MCF 10A (cell line): ENCODE measurements around the gene HOXB3. TPM values are rescaled to one million over a fixed set of nuclear protein-coding genes. Genes with fewer than 3 reads are reported as not detected.

Experiments
- BruUV-seq: library from RNA; stranded (reverse); fragments of 400-500 nt; replicated peaks from 2 replicates; lab custom pipeline; 2021; lab: Mats Ljungman, UMichigan
- CTCF ChIA-PET: fragments of 300-600 bp; sonication (Branson Sonifier 250); formaldehyde crosslinking; extraction: SDS; loops from one replicate; lab custom pipeline; 2021; ENCODE audit warnings: antibody characterized with exemption, inconsistent platforms; lab: Yijun Ruan, JAX
- POLR2A ChIA-PET: fragments of 300-600, 350-650 bp; sonication (Branson Sonifier 250); formaldehyde crosslinking; extraction: SDS; loops from one replicate; lab custom pipeline; 2020; ENCODE audit warnings: antibody characterized with exemption, inconsistent platforms; lab: Yijun Ruan, JAX
- DNase-seq: peaks from one replicate; pipeline ENCODE4 v3.0.0-alpha.2; 2018; ENCODE audit not compliant: unreplicated experiment
- H3K27ac Mint-ChIP-seq: one replicate; pipeline ENCODE4 v1.8.0; 2022; ENCODE audit warnings: mild to moderate bottlenecking, low read depth, mixed read lengths; ENCODE audit not compliant: unreplicated experiment
- H3K27me3 Mint-ChIP-seq: one replicate; pipeline ENCODE4 v1.8.0; 2022; ENCODE audit warnings: mixed read lengths; ENCODE audit not compliant: insufficient read depth, unreplicated experiment
- H3K36me3 Mint-ChIP-seq: one replicate; pipeline ENCODE4 v1.8.0; 2022; ENCODE audit warnings: mild to moderate bottlenecking, moderate library complexity, mixed read lengths; ENCODE audit not compliant: insufficient read depth, unreplicated experiment
- H3K4me1 Mint-ChIP-seq: one replicate; pipeline ENCODE4 v1.8.0; 2022; ENCODE audit warnings: mixed read lengths; ENCODE audit not compliant: insufficient read depth, unreplicated experiment
- H3K4me3 Mint-ChIP-seq: one replicate; pipeline ENCODE4 v1.8.0; 2022; ENCODE audit warnings: mild to moderate bottlenecking, moderate library complexity, mixed read lengths; ENCODE audit not compliant: unreplicated experiment
- H3K9me3 Mint-ChIP-seq: one replicate; pipeline ENCODE4 v1.8.0; 2022; ENCODE audit warnings: mixed read lengths; ENCODE audit not compliant: unreplicated experiment
- CTCF ChIP-seq: fragments of 200-600 bp; IDR thresholded peaks from one replicate; pipeline ENCODE4 v1.8.0; 2022; ENCODE audit warnings: antibody characterized with exemption, mild to moderate bottlenecking; ENCODE audit not compliant: unreplicated experiment
- intact Hi-C: fragments of 100-400 bp; cut with micrococcal nuclease; formaldehyde crosslinking; loops from 2 replicates; pipeline ENCODE4 v1.14.1; 2022
- total RNA-seq: library from RNA; stranded (reverse); gene quantifications from 2 replicates; pipeline ENCODE4 v1.2.3, GENCODE V29; 2022

The HOXB3 gene
- total RNA-seq, 1 experiment from 2014 or later, result 0.79 TPM

- no peak for TF ChIP-seq CTCF
- Mint-ChIP-seq H3K27ac (no peak overlapping the region), H3K36me3 (no peaks in the 10 kb centered on the region), H3K4me1 (peaks cover 8% of the 10 kb centered on the region), H3K9me3 (no peaks in the 10 kb centered on the region), H3K4me3 (no peak overlapping the region), H3K27me3 (no peaks in the 10 kb centered on the region)
- no peak for DNase-seq
- BruUV-seq, result no TSS peak
- intact Hi-C loops, result no loop called here
- ChIA-PET CTCF (interaction anchor here (0.7 to 3.6 kb wide), 2 partner anchors 14 to 730 kb away, joined by 3 to 23 read pairs; no protein-coding TSS in a partner anchor), POLR2A (no interaction called here)
Observed at GRCh38 chr17:48506246-48506645, 83.8 kb downstream of the HOXB3 start.

GRCh38 chr17:48505788-48506187 is 84.3 kb downstream of the HOXB3 start:
- Mint-ChIP-seq H3K36me3 (no peaks in the 10 kb centered on the region), H3K27ac (no peak overlapping the region), H3K27me3 (no peaks in the 10 kb centered on the region), H3K9me3 (no peaks in the 10 kb centered on the region), H3K4me1 (peaks cover 5% of the 10 kb centered on the region), H3K4me3 (no peak overlapping the region)
- ChIA-PET CTCF (interaction anchor here (0.7 to 3.6 kb wide), 2 partner anchors 13 to 730 kb away, joined by 3 to 23 read pairs; no protein-coding TSS in a partner anchor), POLR2A (no interaction called here)
- intact Hi-C loops, result no loop called here
- TF ChIP-seq CTCF, result no peak
- BruUV-seq, result no TSS peak
- peak; percentile 76 for DNase-seq

DNA sequence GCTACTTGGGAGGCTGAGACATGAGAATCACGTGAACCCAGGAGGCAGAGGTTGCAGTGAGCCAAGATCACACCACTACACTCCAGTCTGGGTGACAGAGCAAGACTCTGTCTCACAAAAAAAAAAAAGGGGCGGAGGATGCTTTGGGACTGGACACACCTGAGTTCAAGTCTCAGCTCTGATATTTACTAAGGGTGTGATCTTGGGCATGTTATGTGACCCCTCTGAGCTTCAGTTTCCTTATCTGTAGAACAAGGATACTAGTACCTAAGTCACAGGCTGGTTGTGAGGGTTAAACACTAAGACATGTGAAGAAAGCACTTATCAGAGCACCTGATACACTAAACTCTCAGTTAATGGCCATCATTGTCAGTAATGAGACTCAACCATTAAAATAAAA is 85.1 kb downstream of the HOXB3 start:
- no peak for DNase-seq
- no TSS peak for BruUV-seq
- Mint-ChIP-seq H3K9me3 (no peaks in the 10 kb centered on the region), H3K36me3 (no peaks in the 10 kb centered on the region), H3K27me3 (no peaks in the 10 kb centered on the region), H3K4me3 (no peak overlapping the region), H3K27ac (no peak overlapping the region), H3K4me1 (no peaks in the 10 kb centered on the region)
- no peak for TF ChIP-seq CTCF
- CTCF ChIA-PET, result interaction anchor here (3.6 kb wide), 1 partner anchor 12 kb away, joined by 23 read pairs; no protein-coding TSS in a partner anchor
- POLR2A ChIA-PET, result interaction anchor here (0.7 kb wide), 1 partner anchor 1001 kb away, joined by 3 read pairs; no protein-coding TSS in a partner anchor
- intact Hi-C loops, result no loop called here

DNA sequence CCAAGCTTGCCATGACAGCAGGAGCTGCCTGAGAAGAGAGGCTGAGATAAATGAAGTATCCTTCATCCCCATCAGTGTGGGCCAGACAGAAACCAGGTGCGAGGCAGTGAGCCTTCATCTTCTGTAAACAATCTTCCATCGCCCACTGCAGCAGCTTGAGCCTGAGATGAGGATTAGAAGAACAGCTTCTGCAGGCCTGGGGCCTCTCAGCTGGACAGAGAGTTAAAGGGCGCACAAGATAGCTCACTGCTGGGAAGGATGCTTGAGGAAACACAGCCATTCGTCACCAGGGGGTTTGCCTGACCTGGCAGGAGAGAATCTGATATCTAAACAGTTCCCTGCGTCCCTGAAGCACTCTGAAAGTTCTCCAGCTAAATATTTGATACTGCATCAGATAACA is 86.3 kb downstream of the HOXB3 start:
- Mint-ChIP-seq H3K4me3 (no peak overlapping the region), H3K27ac (no peak overlapping the region), H3K36me3 (no peaks in the 10 kb centered on the region), H3K4me1 (no peaks in the 10 kb centered on the region), H3K27me3 (no peaks in the 10 kb centered on the region), H3K9me3 (no peaks in the 10 kb centered on the region)
- DNase-seq, result no peak
- no peak for TF ChIP-seq CTCF
- BruUV-seq, result no TSS peak
- intact Hi-C loops, result no loop called here
- POLR2A ChIA-PET, result interaction anchor here (0.6 kb wide), 1 partner anchor 377 kb away, joined by 3 read pairs; no protein-coding TSS in a partner anchor
- CTCF ChIA-PET, result interaction anchor here (3.6 kb wide), 1 partner anchor 11 kb away, joined by 23 read pairs; no protein-coding TSS in a partner anchor
